ENCODE measurements around the gene PRKCZ.

The PRKCZ gene

GRCh38 chr1:2095981-2096736, 45.9 kb downstream of the PRKCZ start:
- no peak overlapping the region for H3K27ac Mint-ChIP-seq
- peaks cover 10% of the 10 kb centered on the region for H3K36me3 Mint-ChIP-seq (ENCODE audit: low read depth)
- no peak for TF ChIP-seq CTCF (IDR thresholded peaks at IDR 0.05; ENCODE audit: unreplicated experiment in 3 of 3)
- peaks cover 5% of the 10 kb centered on the region for H3K9me3 Mint-ChIP-seq
- H3K4me1 Mint-ChIP-seq, result peaks cover 13% of the 10 kb centered on the region
- H3K27me3 Mint-ChIP-seq (ENCODE audit: low read depth), result peaks cover 10% of the 10 kb centered on the region
- H3K4me3 Mint-ChIP-seq, result no peak overlapping the region

- H3K4me3 Mint-ChIP-seq, result no peak overlapping the region
- peaks cover 16% of the 10 kb centered on the region for H3K4me1 Mint-ChIP-seq
- peaks cover 5% of the 10 kb centered on the region for H3K9me3 Mint-ChIP-seq
- H3K27ac Mint-ChIP-seq, result no peak overlapping the region
- TF ChIP-seq CTCF (IDR thresholded peaks at IDR 0.05; ENCODE audit: unreplicated experiment in 3 of 3), result no peak
- peaks cover 15% of the 10 kb centered on the region for H3K36me3 Mint-ChIP-seq (ENCODE audit: low read depth)
- peaks cover 8% of the 10 kb centered on the region for H3K27me3 Mint-ChIP-seq (ENCODE audit: low read depth)
Observed at GRCh38 chr1:2097386-2098300, 47.4 kb downstream of the PRKCZ start.

- no peak overlapping the region for H3K27ac Mint-ChIP-seq
- no peak for TF ChIP-seq CTCF (IDR thresholded peaks at IDR 0.05; ENCODE audit: unreplicated experiment in 3 of 3)
- H3K36me3 Mint-ChIP-seq (ENCODE audit: low read depth), result peaks cover 15% of the 10 kb centered on the region
- H3K27me3 Mint-ChIP-seq (ENCODE audit: low read depth), result peaks cover 13% of the 10 kb centered on the region
- peaks cover 19% of the 10 kb centered on the region for H3K4me1 Mint-ChIP-seq
- H3K9me3 Mint-ChIP-seq, result peaks cover 5% of the 10 kb centered on the region
- no peak overlapping the region for H3K4me3 Mint-ChIP-seq
Observed at GRCh38 chr1:2098301-2098698, 48.1 kb downstream of the PRKCZ start.

- Mint-ChIP-seq H3K4me1 (peaks cover 25% of the 10 kb centered on the region), H3K36me3 (ENCODE audit: low read depth) (peaks cover 15% of the 10 kb centered on the region), H3K9me3 (peaks cover 5% of the 10 kb centered on the region), H3K27ac (no peak overlapping the region), H3K27me3 (ENCODE audit: low read depth) (peaks cover 19% of the 10 kb centered on the region), H3K4me3 (no peak overlapping the region)
- TF ChIP-seq CTCF (IDR thresholded peaks at IDR 0.05; ENCODE audit: unreplicated experiment in 3 of 3), result no peak
Observed at GRCh38 chr1:2098839-2099785, 48.9 kb downstream of the PRKCZ start.

- peaks cover 5% of the 10 kb centered on the region for H3K9me3 Mint-ChIP-seq
- H3K27me3 Mint-ChIP-seq (ENCODE audit: low read depth), result peaks cover 21% of the 10 kb centered on the region
- TF ChIP-seq CTCF (IDR thresholded peaks at IDR 0.05; ENCODE audit: unreplicated experiment in 3 of 3), result no peak
- H3K36me3 Mint-ChIP-seq (ENCODE audit: low read depth), result peaks cover 15% of the 10 kb centered on the region
- no peak overlapping the region for H3K4me3 Mint-ChIP-seq
- H3K27ac Mint-ChIP-seq, result no peak overlapping the region
- H3K4me1 Mint-ChIP-seq, result peaks cover 25% of the 10 kb centered on the region
Observed at GRCh38 chr1:2099886-2100779, 49.9 kb downstream of the PRKCZ start.
